HCEC 1CT (cell line): ENCODE data around the gene ATP5F1C.

Source experiments
- DNase-seq: peaks from one replicate; pipeline ENCODE4 v3.0.0-alpha.2; 2017

Gene ATP5F1C

GRCh38 chr10:7853226-7853842, 65.4 kb downstream of the ATP5F1C start:
- no peak for DNase-seq

- no peak for DNase-seq
Observed at GRCh38 chr10:7853890-7854289, 65.9 kb downstream of the ATP5F1C start.

GRCh38 chr10:7855205-7855604, 67.2 kb downstream of the ATP5F1C start:
- DNase-seq, result no peak

GRCh38 chr10:7856678-7857077, 68.7 kb downstream of the ATP5F1C start:
- DNase-seq, result no peak

- no peak for DNase-seq
Observed at GRCh38 chr10:7857262-7857661, 69.3 kb downstream of the ATP5F1C start.
